GM21737 (cell line): Measurements from ENCODE around the gene MIA2.
A peak's percentile ranks its signal among the peaks of the same experiment; 100 is the strongest.
"Not testable (repeated sequence)": the region's sequence is repeated elsewhere in the genome, so short reads cannot be mapped to it uniquely, and the experiment has no call there.

Experiments used
- ATAC-seq: cut with Tn5 transposase; IDR thresholded peaks from one replicate; pipeline ENCODE4 v1.9.1; 2021; ENCODE audit warnings: mild to moderate bottlenecking, moderate library complexity; ENCODE audit not compliant: unreplicated experiment

The MIA2 gene

GRCh38 chr14:39266525-39266870 is 32.8 kb downstream of the MIA2 start:
- peak; percentile 44 for ATAC-seq

- peak; percentile 85 for ATAC-seq
These were observed 33.3 kb downstream of the MIA2 start for GRCh38 chr14:39266871-39267607.

GRCh38 chr14:39267608-39268005 is 33.9 kb downstream of the MIA2 start:
- peak; percentile 1 for ATAC-seq

GRCh38 chr14:39268393-39268792 is 34.7 kb downstream of the MIA2 start:
- no peak for ATAC-seq

GRCh38 chr14:39272918-39273317 is 39.2 kb downstream of the MIA2 start:
- ATAC-seq: no peak

GRCh38 chr14:39275395-39275794 is 41.7 kb downstream of the MIA2 start:
- no peak for ATAC-seq

- ATAC-seq: no peak
These were observed 42.3 kb downstream of the MIA2 start for GRCh38 chr14:39276005-39276404.

GRCh38 chr14:39276579-39277114 is 42.9 kb downstream of the MIA2 start:
- no peak for ATAC-seq

- no peak for ATAC-seq
These were observed 45.8 kb downstream of the MIA2 start for GRCh38 chr14:39279515-39279914.

- ATAC-seq: not testable (repeated sequence)
These were observed 47.0 kb downstream of the MIA2 start for GRCh38 chr14:39280678-39281077.

- no peak for ATAC-seq
These were observed 55.8 kb downstream of the MIA2 start for GRCh38 chr14:39289523-39289922.

GRCh38 chr14:39291701-39292100 is 58.0 kb downstream of the MIA2 start:
- no peak for ATAC-seq

- ATAC-seq: no peak
These were observed 59.9 kb downstream of the MIA2 start for GRCh38 chr14:39293629-39294028.

GRCh38 chr14:39300389-39300788 is 66.7 kb downstream of the MIA2 start:
- ATAC-seq: not testable (repeated sequence)

GRCh38 chr14:39302124-39302810 is 68.6 kb downstream of the MIA2 start:
- ATAC-seq: no peak

GRCh38 chr14:39303115-39303514 is 69.4 kb downstream of the MIA2 start:
- ATAC-seq: no peak

- no peak for ATAC-seq
These were observed 74.1 kb downstream of the MIA2 start for GRCh38 chr14:39307815-39308214.

- ATAC-seq: no peak
These were observed 76.3 kb downstream of the MIA2 start for GRCh38 chr14:39310051-39310450.

GRCh38 chr14:39315859-39316444 is 82.2 kb downstream of the MIA2 start:
- no peak for ATAC-seq

- no peak for ATAC-seq
These were observed 83.3 kb downstream of the MIA2 start for GRCh38 chr14:39316830-39317553.

GRCh38 chr14:39318574-39318973 is 84.9 kb downstream of the MIA2 start:
- ATAC-seq: no peak
